ENCODE measurements around the gene CERS6. TPM values are rescaled to one million over a fixed set of nuclear protein-coding genes. Genes with fewer than 3 reads are reported as not detected.
A peak's percentile ranks its signal among the peaks of the same experiment; 100 is the strongest.

The CERS6 gene
- total RNA-seq, 2 donors from 2014 or later: 11.2 to 18.5 TPM

- DNase-seq: no peak
- H3K4me1 Mint-ChIP-seq (ENCODE audit: low read depth): peaks cover 22% of the 10 kb centered on the region
- peaks cover 2 to 12% of the 10 kb centered on the region in 2 donors for H3K36me3 Mint-ChIP-seq (ENCODE audit: insufficient read depth in 2 of 2)
- ATAC-seq (replicated peaks in 1 of 2): peak; percentile 23 to 31
- H3K27ac Mint-ChIP-seq: peak overlapping the region; percentile 3
- peaks cover 0 to 6% of the 10 kb centered on the region in 2 donors for H3K9me3 Mint-ChIP-seq
- H3K27me3 Mint-ChIP-seq (ENCODE audit: low read depth): no peaks in the 10 kb centered on the region
- H3K4me3 Mint-ChIP-seq: no peak overlapping the region
These were observed 108.6 kb downstream of the CERS6 start for GRCh38 chr2:168564641-168565040.

DNA sequence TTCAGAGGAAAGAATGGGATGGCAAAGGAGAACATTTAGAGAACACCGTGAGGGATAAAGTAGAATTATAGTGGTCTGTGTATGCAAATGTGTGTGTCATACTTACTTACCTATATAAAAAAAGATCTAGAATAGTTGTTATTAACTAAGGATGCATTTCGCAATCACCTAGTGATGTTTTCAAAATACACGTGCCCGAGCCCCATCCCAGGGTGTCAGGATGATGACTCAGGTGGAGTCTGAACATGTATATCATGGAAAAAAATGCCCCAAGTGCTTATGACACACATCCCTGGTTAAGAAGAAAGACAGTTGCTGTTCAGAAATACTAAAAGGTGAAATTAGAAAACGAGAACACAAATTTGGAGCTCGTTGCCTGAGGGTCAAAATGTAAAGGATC lies 109.0 kb downstream of the CERS6 start:
- ATAC-seq (replicated peaks in 1 of 2): no peak
- DNase-seq: no peak

GRCh38 chr2:168565512-168565911 lies 109.4 kb downstream of the CERS6 start:
- Mint-ChIP-seq H3K27me3 (ENCODE audit: low read depth) (no peaks in the 10 kb centered on the region), H3K4me1 (ENCODE audit: low read depth) (peaks cover 14% of the 10 kb centered on the region), H3K36me3 (ENCODE audit: insufficient read depth in 2 of 2) (peaks cover 0 to 7% of the 10 kb centered on the region in 2 donors), H3K9me3 (no peaks in the 10 kb centered on the region), H3K27ac (no peak overlapping the region), H3K4me3 (no peak overlapping the region)
- no peak for DNase-seq
- ATAC-seq (replicated peaks in 1 of 2): no peak

More for the DNA sequence above, 109.0 kb downstream of the CERS6 start:
- H3K9me3 Mint-ChIP-seq: peaks cover 0 to 2% of the 10 kb centered on the region in 2 donors
- H3K4me1 Mint-ChIP-seq (ENCODE audit: low read depth): peaks cover 18% of the 10 kb centered on the region
- no peaks in the 10 kb centered on the region for H3K27me3 Mint-ChIP-seq (ENCODE audit: low read depth)
- no peak overlapping the region for H3K27ac Mint-ChIP-seq
- peaks cover 2 to 9% of the 10 kb centered on the region in 2 donors for H3K36me3 Mint-ChIP-seq (ENCODE audit: insufficient read depth in 2 of 2)
- no peak overlapping the region for H3K4me3 Mint-ChIP-seq

DNA sequence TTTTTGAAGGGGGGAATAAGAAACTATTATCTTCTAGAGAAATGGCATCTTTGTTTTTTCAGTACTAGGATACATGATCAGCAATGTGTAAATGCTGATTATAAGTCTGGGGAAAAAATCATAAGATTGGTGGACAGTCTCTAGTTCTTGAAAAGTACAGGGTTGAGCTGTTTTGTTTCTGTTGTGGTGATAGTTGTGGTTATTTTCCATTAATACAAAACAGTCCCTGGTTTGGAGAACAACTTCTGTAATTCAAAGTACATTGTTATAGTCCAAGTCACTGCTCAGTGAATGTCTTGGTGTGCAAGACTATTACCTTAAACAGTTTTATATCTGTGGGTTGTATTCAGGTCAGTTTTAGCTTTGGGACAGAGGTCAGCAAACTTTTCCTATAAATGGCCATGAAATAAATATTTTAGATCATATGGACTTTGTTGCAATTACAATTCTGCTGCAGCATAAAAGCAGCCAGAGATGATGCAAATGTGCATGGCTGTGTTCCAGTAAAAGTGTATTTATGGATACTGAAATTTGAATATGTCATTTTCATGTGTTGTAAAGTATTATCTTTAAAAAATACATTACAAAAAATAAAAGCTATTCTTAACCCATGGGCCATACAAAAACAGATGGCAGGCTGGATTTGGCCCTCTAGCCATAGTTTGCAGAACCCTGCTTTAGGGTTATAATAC lies 111.0 kb downstream of the CERS6 start:
- ATAC-seq (replicated peaks in 1 of 2): no peak
- Mint-ChIP-seq H3K4me1 (ENCODE audit: low read depth) (peaks cover 10% of the 10 kb centered on the region), H3K9me3 (no peaks in the 10 kb centered on the region), H3K27me3 (ENCODE audit: low read depth) (no peaks in the 10 kb centered on the region), H3K4me3 (no peak overlapping the region), H3K36me3 (ENCODE audit: insufficient read depth in 2 of 2) (no peaks in the 10 kb centered on the region), H3K27ac (no peak overlapping the region)
- no peak for DNase-seq

DNA sequence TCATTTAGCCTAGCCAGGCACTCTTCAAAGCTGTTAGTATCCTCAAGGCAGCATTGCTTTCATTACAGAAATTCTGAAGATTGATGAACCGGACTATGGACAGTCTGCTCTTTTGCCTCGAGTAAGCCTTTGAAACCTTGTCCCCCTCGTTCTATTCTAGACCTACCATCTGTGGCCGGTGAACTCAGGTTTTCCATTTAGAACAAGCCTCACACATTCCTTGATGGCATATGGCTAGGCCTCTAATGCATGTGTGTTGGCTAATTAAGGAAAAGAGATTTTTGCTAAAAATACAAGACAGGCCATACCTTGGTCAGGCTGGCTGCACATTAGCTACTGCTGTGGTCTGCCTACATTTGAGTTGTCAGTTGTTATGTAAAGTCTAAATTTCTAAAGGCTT lies 111.8 kb downstream of the CERS6 start:
- Mint-ChIP-seq H3K4me3 (no peak overlapping the region), H3K27ac (no peak overlapping the region), H3K27me3 (ENCODE audit: low read depth) (no peaks in the 10 kb centered on the region), H3K9me3 (peaks cover 0 to 1% of the 10 kb centered on the region in 2 donors), H3K36me3 (ENCODE audit: insufficient read depth in 2 of 2) (peaks cover 0 to 1% of the 10 kb centered on the region in 2 donors), H3K4me1 (ENCODE audit: low read depth) (peaks cover 10% of the 10 kb centered on the region)
- no peak for ATAC-seq (replicated peaks in 1 of 2)
- no peak for DNase-seq

- ATAC-seq (replicated peaks in 1 of 2): no peak
- H3K36me3 Mint-ChIP-seq (ENCODE audit: insufficient read depth in 2 of 2): peaks cover 0 to 1% of the 10 kb centered on the region in 2 donors
These were observed 112.6 kb downstream of the CERS6 start for GRCh38 chr2:168568476-168569267.

GRCh38 chr2:168571061-168571460 lies 115.0 kb downstream of the CERS6 start:
- Mint-ChIP-seq H3K36me3 (ENCODE audit: insufficient read depth in 2 of 2) (peaks cover 0 to 1% of the 10 kb centered on the region in 2 donors), H3K27ac (no peak overlapping the region), H3K4me1 (ENCODE audit: low read depth) (no peaks in the 10 kb centered on the region), H3K9me3 (peaks cover 0 to 1% of the 10 kb centered on the region in 2 donors), H3K27me3 (ENCODE audit: low read depth) (no peaks in the 10 kb centered on the region), H3K4me3 (no peak overlapping the region)
- ATAC-seq (replicated peaks in 1 of 2) (no peak), DNase-seq (no peak)

More at GRCh38 chr2:168568476-168569267, 112.6 kb downstream of the CERS6 start:
- Mint-ChIP-seq H3K27me3 (ENCODE audit: low read depth) (no peaks in the 10 kb centered on the region), H3K27ac (no peak overlapping the region), H3K9me3 (peaks cover 0 to 1% of the 10 kb centered on the region in 2 donors), H3K4me1 (ENCODE audit: low read depth) (peaks cover 10% of the 10 kb centered on the region), H3K4me3 (no peak overlapping the region)
- DNase-seq: no peak

GRCh38 chr2:168573128-168573903 lies 117.2 kb downstream of the CERS6 start:
- Mint-ChIP-seq H3K4me3 (no peak overlapping the region), H3K36me3 (ENCODE audit: insufficient read depth in 2 of 2) (peaks cover 0 to 1% of the 10 kb centered on the region in 2 donors), H3K27me3 (ENCODE audit: low read depth) (no peaks in the 10 kb centered on the region), H3K27ac (no peak overlapping the region), H3K9me3 (peaks cover 0 to 1% of the 10 kb centered on the region in 2 donors), H3K4me1 (ENCODE audit: low read depth) (no peaks in the 10 kb centered on the region)
- DNase-seq (no peak), ATAC-seq (replicated peaks in 1 of 2) (no peak)

DNA sequence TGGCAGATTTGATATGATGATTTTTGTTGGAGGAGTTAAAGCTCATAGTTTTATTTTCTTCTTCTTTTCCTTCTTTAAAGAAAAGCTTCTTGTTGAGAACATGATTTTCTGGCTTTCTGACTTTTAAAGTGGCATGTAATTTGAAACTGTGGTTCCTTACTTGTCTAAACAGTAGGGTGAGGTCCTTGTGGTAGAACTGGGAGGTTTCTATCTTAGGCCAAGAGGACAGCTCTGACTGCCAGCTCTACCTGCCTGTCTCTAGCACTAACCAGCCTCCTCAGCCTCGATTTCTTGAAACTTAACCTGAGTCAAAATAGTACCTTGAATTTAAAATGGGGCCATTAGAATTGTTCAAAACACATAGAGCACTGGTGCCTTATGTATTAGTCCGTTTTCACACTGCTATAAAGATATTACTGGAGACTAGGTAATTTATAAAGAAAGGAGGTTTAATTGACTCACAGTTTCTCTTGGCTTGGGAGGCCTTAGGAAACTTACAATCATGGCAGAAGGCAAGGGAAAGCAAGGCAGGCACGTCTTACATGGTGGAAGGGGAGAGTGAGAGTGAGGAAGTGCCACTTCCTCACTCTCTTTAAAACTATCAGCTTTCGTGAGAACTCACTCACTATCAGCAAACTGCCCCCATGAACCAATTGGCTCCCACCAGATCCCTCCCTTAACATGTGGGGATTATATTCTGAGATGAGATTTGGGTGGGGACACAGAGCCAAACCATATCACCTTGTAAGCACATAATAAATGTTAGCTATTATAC lies 119.0 kb downstream of the CERS6 start:
- Mint-ChIP-seq H3K36me3 (ENCODE audit: insufficient read depth in 2 of 2) (peaks cover 0 to 1% of the 10 kb centered on the region in 2 donors), H3K9me3 (peaks cover 0 to 1% of the 10 kb centered on the region in 2 donors), H3K4me1 (ENCODE audit: low read depth) (peaks cover 5% of the 10 kb centered on the region), H3K27ac (no peak overlapping the region), H3K27me3 (ENCODE audit: low read depth) (no peaks in the 10 kb centered on the region), H3K4me3 (no peak overlapping the region)
- ATAC-seq (replicated peaks in 1 of 2) (no peak), DNase-seq (no peak)

DNA sequence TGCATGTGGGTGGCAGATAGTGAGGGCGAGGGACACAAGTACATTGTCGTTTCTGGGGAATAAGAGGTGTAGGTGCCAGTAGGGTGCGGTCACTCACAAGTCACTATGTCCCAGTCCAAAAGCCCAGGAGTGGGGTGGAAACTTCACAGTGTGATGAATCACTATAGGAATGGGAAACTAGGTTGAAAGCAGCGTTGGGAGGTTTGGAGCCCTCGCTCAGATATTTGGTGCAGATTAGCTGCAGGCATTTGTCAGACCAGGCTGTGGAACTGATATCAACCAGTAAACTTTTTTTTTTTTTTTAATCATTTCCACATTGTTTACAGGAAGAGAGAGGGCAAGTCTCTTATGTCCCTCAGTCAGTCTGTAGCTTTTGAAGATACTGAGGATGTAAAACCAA lies 121.8 kb downstream of the CERS6 start:
- DNase-seq (no peak), ATAC-seq (replicated peaks in 1 of 2) (no peak)
- no peaks in the 10 kb centered on the region for H3K9me3 Mint-ChIP-seq
- no peaks in the 10 kb centered on the region for H3K36me3 Mint-ChIP-seq (ENCODE audit: insufficient read depth in 2 of 2)
- no peak overlapping the region for H3K27ac Mint-ChIP-seq
- no peak overlapping the region for H3K4me3 Mint-ChIP-seq
- H3K4me1 Mint-ChIP-seq (ENCODE audit: low read depth): peaks cover 32% of the 10 kb centered on the region
- no peaks in the 10 kb centered on the region for H3K27me3 Mint-ChIP-seq (ENCODE audit: low read depth)

GRCh38 chr2:168583064-168583709 lies 127.1 kb downstream of the CERS6 start:
- Mint-ChIP-seq H3K4me1 (ENCODE audit: low read depth) (peaks cover 50% of the 10 kb centered on the region), H3K9me3 (no peaks in the 10 kb centered on the region), H3K4me3 (peak overlapping the region; percentile 15 to 27), H3K36me3 (ENCODE audit: insufficient read depth in 2 of 2) (no peaks in the 10 kb centered on the region), H3K27me3 (ENCODE audit: low read depth) (no peaks in the 10 kb centered on the region), H3K27ac (peak overlapping the region; percentile 1)
- peak; percentile 39 to 43 for ATAC-seq (replicated peaks in 1 of 2)
- no peak for DNase-seq
